HG03196 (cell line): ENCODE results near the gene SNAI3.
A peak's percentile ranks its signal among the peaks of the same experiment; 100 is the strongest.

ENCODE experiments used
- ATAC-seq: cut with Tn5 transposase; IDR thresholded peaks from one replicate; pipeline ENCODE4 v1.9.1; 2021; ENCODE audit not compliant: unreplicated experiment

SNAI3 gene

GRCh38 chr16:88721815-88722755 lies 35.8 kb upstream of the SNAI3 start:
- no peak for ATAC-seq

GRCh38 chr16:88721236-88721635 lies 34.9 kb upstream of the SNAI3 start:
- no peak for ATAC-seq

- ATAC-seq = no peak
Observed at GRCh38 chr16:88720396-88720970, 34.2 kb upstream of the SNAI3 start.

GRCh38 chr16:88719933-88720296 lies 33.6 kb upstream of the SNAI3 start:
- no peak for ATAC-seq

- no peak for ATAC-seq
Observed at GRCh38 chr16:88719267-88719932, 33.1 kb upstream of the SNAI3 start.

GRCh38 chr16:88718178-88718577 lies 31.9 kb upstream of the SNAI3 start:
- ATAC-seq = no peak

GRCh38 chr16:88716601-88717001 lies 30.3 kb upstream of the SNAI3 start:
- ATAC-seq = no peak

- ATAC-seq = no peak
Observed at GRCh38 chr16:88716201-88716600, 29.9 kb upstream of the SNAI3 start.

- ATAC-seq = no peak
Observed at GRCh38 chr16:88715312-88716190, 29.2 kb upstream of the SNAI3 start.

GRCh38 chr16:88714420-88715302 lies 28.4 kb upstream of the SNAI3 start:
- ATAC-seq = no peak

GRCh38 chr16:88713568-88714419 lies 27.5 kb upstream of the SNAI3 start:
- no peak for ATAC-seq

- ATAC-seq = no peak
Observed at GRCh38 chr16:88713054-88713453, 26.7 kb upstream of the SNAI3 start.

- ATAC-seq = no peak
Observed at GRCh38 chr16:88712362-88712979, 26.2 kb upstream of the SNAI3 start.

- no peak for ATAC-seq
Observed at GRCh38 chr16:88711750-88712340, 25.5 kb upstream of the SNAI3 start.

- ATAC-seq = no peak
Observed at GRCh38 chr16:88710556-88710955, 24.2 kb upstream of the SNAI3 start.

- ATAC-seq = no peak
Observed at GRCh38 chr16:88706965-88707826, 20.9 kb upstream of the SNAI3 start.

GRCh38 chr16:88706229-88706964 lies 20.1 kb upstream of the SNAI3 start, which contains the start of the genes CTU2 and RNF166:
CTU2 (plus strand) TSS chr16:88706503; CDS start chr16:88706531, 28 bp downstream.
RNF166 (minus strand) TSS chr16:88706408; CDS start chr16:88706325, 83 bp downstream.
- peak; percentile 50 for ATAC-seq
